Measurements from ENCODE around the gene SPC24. TPM values are rescaled to one million over a fixed set of nuclear protein-coding genes. Genes with fewer than 3 reads are reported as not detected.
"Not testable (repeated sequence)": the region's sequence is repeated elsewhere in the genome, so short reads cannot be mapped to it uniquely, and the experiment has no call there.

Gene SPC24
- total RNA-seq, 2 experiments from 2014 or later: 92.6 to 94.0 TPM

DNA sequence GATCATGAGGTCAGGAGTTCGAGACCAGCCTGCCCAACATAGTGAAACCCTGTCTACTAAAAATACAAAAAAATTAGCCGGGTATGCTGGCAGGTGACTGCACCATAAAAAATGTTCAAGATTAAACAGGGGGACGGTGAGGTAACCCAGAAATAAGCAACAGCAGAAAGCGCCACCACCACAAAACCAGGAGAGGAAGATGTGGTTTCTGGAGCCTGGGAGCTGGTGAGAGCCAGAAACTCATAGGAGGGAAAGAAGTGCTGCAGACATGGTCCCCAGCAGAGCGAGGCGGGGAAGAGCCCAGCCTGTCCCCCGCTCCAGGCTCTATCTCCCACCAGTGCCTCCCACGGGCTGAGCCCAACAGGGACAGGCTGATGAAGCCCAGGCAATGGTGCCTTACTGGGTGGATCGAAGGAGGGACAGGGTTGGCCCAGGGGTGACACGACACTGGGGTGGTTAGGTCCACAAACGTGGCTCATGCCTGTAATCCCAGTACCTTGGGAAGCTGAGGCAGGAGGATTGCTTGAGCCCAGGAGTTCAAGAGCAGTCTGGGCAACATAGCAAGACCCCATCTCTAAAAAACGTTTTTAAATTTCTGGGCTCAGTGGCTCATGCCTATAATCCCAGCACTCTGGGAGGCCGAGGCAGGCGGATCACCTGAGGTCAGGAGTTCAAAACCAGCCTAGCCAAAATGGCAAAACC, 19.0 kb downstream of the SPC24 start:
- Mint-ChIP-seq H3K27me3 (ENCODE audit: low read depth) (no peaks in the 10 kb centered on the region), H3K36me3 (ENCODE audit: low read depth) (peaks cover 21% of the 10 kb centered on the region), H3K4me3 (no peak overlapping the region), H3K4me1 (ENCODE audit: low read depth) (peaks cover 17% of the 10 kb centered on the region), H3K27ac (no peak overlapping the region), H3K9me3 (ENCODE audit: insufficient read depth) (peaks cover 3% of the 10 kb centered on the region)
- no peak for ATAC-seq
- ChIA-PET POLR2A (no interaction called here), CTCF (interaction anchor here (0.8 to 1.6 kb wide), 2 partner anchors 11 to 255 kb away, joined by 3 read pairs; no protein-coding TSS in a partner anchor)
- DNase-seq: no peak

DNA sequence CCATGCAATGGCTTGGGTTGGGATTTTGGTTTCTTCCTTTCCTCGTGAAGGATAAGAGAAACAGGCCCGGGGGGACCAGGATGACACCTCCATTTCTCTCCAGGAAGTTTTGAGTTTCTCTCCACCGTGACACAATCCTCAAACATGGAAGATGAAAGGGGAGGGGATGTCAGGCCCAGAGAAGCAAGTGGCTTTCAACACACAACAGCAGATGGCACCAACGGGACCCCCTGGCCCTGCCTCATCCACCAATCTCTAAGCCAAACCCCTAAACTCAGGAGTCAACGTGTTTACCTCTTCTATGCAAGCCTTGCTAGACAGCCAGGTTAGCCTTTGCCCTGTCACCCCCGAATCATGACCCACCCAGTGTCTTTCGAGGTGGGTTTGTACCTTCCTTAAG, 24.1 kb downstream of the SPC24 start:
- no peak for DNase-seq

DNA sequence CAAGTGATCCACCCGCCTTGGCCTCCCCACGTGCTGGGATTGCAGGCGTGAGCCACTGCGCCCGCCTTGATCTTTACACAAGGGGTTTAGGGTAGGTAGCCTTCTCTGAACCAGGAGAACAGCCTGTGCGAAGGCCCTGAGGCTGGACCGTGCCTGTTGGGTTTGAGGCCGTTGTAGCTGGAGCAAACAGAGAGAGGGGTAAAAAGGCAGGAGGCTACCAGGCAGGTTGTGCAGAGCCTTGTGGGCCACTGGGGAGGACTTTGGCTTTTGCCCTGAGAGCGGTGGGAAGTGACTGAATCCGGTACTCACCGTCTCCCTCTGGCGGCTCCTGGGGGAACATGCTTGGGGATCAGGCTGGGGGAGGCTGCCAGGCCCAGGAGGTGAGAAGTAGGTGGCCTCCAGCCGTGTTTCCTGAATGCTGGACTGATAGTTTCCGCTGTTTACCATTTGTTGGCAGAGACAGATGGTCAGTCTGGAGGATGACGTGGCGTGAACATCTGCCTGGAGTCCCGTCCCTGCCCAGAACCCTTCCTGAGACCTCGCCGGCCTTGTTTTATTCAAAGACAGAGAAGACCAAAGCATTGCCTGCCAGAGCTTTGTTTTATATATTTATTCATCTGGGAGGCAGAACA, 24.6 kb downstream of the SPC24 start:
- peak; percentile 62 for ATAC-seq
- peak; percentile 74 for DNase-seq
- Mint-ChIP-seq H3K9me3 (ENCODE audit: insufficient read depth) (peaks cover 3% of the 10 kb centered on the region), H3K4me1 (ENCODE audit: low read depth) (peaks cover 2% of the 10 kb centered on the region), H3K36me3 (ENCODE audit: low read depth) (peaks cover 57% of the 10 kb centered on the region), H3K27me3 (ENCODE audit: low read depth) (no peaks in the 10 kb centered on the region), H3K27ac (peak overlapping the region; percentile 70), H3K4me3 (no peak overlapping the region)
- CTCF ChIA-PET: interaction anchor here (1.4 kb wide), 1 partner anchor 95 kb away, joined by 9 read pairs; no protein-coding TSS in a partner anchor
- POLR2A ChIA-PET: no interaction called here

More for the DNA sequence above, 24.1 kb downstream of the SPC24 start:
- CTCF ChIA-PET: no interaction called here
- POLR2A ChIA-PET: no interaction called here
- Mint-ChIP-seq H3K27me3 (ENCODE audit: low read depth) (no peaks in the 10 kb centered on the region), H3K9me3 (ENCODE audit: insufficient read depth) (peaks cover 3% of the 10 kb centered on the region), H3K4me3 (no peak overlapping the region), H3K36me3 (ENCODE audit: low read depth) (peaks cover 52% of the 10 kb centered on the region), H3K4me1 (ENCODE audit: low read depth) (peaks cover 2% of the 10 kb centered on the region), H3K27ac (no peak overlapping the region)
- ATAC-seq: no peak

DNA sequence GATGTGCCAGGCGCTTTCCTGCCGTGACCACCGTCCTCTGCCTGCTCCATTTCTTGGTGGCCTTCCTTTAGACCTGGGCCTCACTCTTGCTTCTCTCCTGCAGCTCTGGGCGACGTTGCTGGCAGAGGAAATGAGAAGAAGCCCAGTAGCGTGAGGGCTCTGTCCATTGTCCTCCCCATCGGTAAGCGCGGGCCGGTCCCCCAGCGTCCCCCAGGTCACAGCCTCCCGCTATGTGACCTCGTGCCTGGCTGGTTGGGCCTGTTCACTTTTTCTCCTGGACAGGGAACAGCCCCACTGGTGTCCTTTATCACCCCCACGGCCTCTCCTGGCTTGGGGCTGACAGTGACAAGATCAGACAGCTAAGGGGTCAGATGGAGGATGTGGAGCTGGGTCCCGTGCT, 27.7 kb downstream of the SPC24 start:
- POLR2A ChIA-PET: no interaction called here
- ATAC-seq: no peak
- H3K4me1 Mint-ChIP-seq (ENCODE audit: low read depth): peaks cover 2% of the 10 kb centered on the region
- no peak for DNase-seq
- H3K4me3 Mint-ChIP-seq: no peak overlapping the region
- no peaks in the 10 kb centered on the region for H3K27me3 Mint-ChIP-seq (ENCODE audit: low read depth)
- peaks cover 61% of the 10 kb centered on the region for H3K36me3 Mint-ChIP-seq (ENCODE audit: low read depth)
- H3K27ac Mint-ChIP-seq: no peak overlapping the region
- H3K9me3 Mint-ChIP-seq (ENCODE audit: insufficient read depth): no peaks in the 10 kb centered on the region
- CTCF ChIA-PET: no interaction called here

DNA sequence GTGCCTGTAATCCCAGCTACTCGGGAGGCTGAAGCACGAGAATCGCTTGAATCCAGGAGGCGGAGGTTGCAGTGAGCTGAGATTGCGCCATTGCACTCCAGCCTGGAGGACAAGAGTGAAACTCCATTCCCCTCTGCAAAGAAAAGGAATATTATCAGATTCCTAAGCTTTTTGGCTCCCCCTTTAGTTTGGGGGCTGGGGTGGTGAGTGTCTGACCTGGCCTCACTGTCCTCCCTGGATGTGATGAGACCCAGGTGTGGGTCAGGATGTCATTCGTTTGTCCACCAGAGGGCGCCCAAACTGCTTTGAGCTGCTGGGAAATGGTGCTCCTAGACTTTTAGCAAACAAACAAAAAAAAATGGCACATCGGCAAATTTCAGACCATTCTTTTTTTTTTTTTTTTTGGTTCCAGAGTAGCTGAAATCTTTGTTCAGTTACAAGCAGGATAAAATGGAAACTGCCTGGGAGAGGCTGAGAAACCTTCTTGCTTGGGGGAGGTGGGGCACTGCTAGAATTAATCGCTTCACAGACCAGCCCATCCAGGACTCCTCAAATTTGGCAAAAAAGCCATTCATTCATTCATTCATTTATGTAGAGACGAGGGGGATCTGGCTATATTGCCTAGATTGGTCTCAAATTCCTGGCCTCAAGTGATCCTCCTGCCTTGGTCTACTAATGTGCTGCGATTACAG, 29.4 kb downstream of the SPC24 start:
- Mint-ChIP-seq H3K36me3 (ENCODE audit: low read depth) (peaks cover 49% of the 10 kb centered on the region), H3K27ac (no peak overlapping the region), H3K4me3 (no peak overlapping the region), H3K27me3 (ENCODE audit: low read depth) (no peaks in the 10 kb centered on the region), H3K9me3 (ENCODE audit: insufficient read depth) (no peaks in the 10 kb centered on the region), H3K4me1 (ENCODE audit: low read depth) (peaks cover 2% of the 10 kb centered on the region)
- ChIA-PET CTCF (interaction anchor here (0.6 to 3.4 kb wide), 36 partner anchors 8 to 876 kb away, joined by 3 to 40 read pairs (median 3); partner anchors contain the start of genes LDLR, SPC24 and SWSAP1), POLR2A (interaction anchor here (0.6 to 0.9 kb wide), 2 partner anchors 9 to 30 kb away, joined by 3 read pairs; no protein-coding TSS in a partner anchor)
- ATAC-seq (peak; percentile 63), DNase-seq (peak; percentile 82)

DNA sequence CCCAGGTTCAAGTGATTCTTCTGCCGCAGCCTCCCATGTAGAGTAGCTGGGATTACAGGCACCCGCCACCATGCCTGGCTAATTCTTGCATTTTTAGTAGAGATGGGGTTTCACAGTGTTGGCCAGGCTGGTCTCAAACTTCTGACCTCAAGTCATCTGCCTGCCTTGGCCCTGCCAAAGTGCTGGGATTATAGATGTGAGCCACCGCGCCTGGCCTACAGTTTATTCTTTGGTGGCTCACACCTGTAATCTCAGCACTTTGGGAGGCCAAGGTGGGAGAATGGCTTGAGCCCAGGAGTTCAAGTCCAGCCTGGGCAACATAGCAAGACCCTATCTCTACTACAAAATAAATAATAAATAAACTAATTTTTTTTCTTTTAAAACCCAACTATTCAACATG, 31.4 kb downstream of the SPC24 start:
- H3K4me3 Mint-ChIP-seq; DNase-seq; H3K27me3 Mint-ChIP-seq (ENCODE audit: low read depth); POLR2A ChIA-PET; H3K4me1 Mint-ChIP-seq (ENCODE audit: low read depth); H3K9me3 Mint-ChIP-seq (ENCODE audit: insufficient read depth); ATAC-seq; H3K27ac Mint-ChIP-seq: not testable (repeated sequence)
- peaks cover 52% of the 10 kb centered on the region for H3K36me3 Mint-ChIP-seq (ENCODE audit: low read depth)
- CTCF ChIA-PET: interaction anchor here (1.2 to 3.4 kb wide), 2 partner anchors 14 to 88 kb away, joined by 3 to 40 read pairs; no protein-coding TSS in a partner anchor

DNA sequence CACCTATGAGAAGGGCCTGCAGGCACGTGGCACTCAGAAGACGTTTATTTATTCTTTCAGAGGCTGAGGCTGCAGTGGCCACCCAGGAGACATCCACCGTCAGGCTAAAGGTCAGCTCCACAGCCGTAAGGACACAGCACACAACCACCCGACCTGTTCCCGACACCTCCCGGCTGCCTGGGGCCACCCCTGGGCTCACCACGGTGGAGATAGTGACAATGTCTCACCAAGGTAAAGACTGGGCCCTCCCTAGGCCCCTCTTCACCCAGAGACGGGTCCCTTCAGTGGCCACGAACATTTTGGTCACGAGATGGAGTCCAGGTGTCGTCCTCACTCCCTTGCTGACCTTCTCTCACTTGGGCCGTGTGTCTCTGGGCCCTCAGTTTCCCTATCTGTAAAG, 32.5 kb downstream of the SPC24 start:
- ATAC-seq: no peak
- Mint-ChIP-seq H3K9me3 (ENCODE audit: insufficient read depth) (no peaks in the 10 kb centered on the region), H3K27ac (no peak overlapping the region), H3K36me3 (ENCODE audit: low read depth) (peaks cover 56% of the 10 kb centered on the region), H3K27me3 (ENCODE audit: low read depth) (no peaks in the 10 kb centered on the region), H3K4me3 (no peak overlapping the region), H3K4me1 (ENCODE audit: low read depth) (peaks cover 2% of the 10 kb centered on the region)
- CTCF ChIA-PET: no interaction called here
- POLR2A ChIA-PET: interaction anchor here (0.7 kb wide), 1 partner anchor 30 kb away, joined by 3 read pairs; no protein-coding TSS in a partner anchor
- no peak for DNase-seq

DNA sequence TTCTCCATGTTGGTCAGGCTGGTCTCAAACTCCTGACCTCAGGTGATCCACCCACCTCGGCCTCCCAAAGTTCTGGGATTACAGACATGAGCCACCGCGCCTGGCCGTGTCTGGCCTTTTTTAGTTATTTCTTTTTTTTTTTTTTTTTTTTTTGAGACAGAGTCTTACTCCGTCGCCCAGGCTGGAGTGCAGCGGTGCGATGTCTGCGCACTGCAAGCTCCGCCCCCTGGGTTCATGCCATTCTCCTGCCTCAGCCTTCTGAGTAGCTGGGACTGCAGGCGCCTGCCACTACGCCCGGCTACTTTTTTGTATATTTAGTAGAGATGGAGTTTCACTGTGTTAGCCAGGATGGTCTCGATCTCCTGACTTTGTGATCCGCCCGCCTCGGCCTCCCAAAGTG, 33.6 kb downstream of the SPC24 start:
- POLR2A ChIA-PET; ATAC-seq; H3K4me1 Mint-ChIP-seq (ENCODE audit: low read depth); CTCF ChIA-PET; H3K9me3 Mint-ChIP-seq (ENCODE audit: insufficient read depth); H3K27me3 Mint-ChIP-seq (ENCODE audit: low read depth); H3K4me3 Mint-ChIP-seq; DNase-seq; H3K27ac Mint-ChIP-seq: not testable (repeated sequence)
- H3K36me3 Mint-ChIP-seq (ENCODE audit: low read depth): peaks cover 55% of the 10 kb centered on the region

DNA sequence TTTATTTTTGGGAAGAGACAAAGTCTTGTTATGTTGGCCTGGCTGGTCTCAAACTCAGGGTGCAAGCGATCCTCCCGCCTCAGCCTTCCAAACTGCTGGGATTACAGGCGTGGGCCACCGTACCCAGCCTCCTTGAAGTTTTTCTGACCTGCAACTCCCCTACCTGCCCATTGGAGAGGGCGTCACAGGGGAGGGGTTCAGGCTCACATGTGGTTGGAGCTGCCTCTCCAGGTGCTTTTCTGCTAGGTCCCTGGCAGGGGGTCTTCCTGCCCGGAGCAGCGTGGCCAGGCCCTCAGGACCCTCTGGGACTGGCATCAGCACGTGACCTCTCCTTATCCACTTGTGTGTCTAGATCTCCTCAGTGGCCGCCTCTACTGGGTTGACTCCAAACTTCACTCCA, 39.1 kb downstream of the SPC24 start:
- Mint-ChIP-seq H3K27ac (no peak overlapping the region), H3K36me3 (ENCODE audit: low read depth) (peaks cover 68% of the 10 kb centered on the region), H3K4me1 (ENCODE audit: low read depth) (no peaks in the 10 kb centered on the region), H3K9me3 (ENCODE audit: insufficient read depth) (no peaks in the 10 kb centered on the region), H3K4me3 (no peak overlapping the region), H3K27me3 (ENCODE audit: low read depth) (no peaks in the 10 kb centered on the region)
- CTCF ChIA-PET: interaction anchor here (0.6 kb wide), 1 partner anchor 154 kb away, joined by 4 read pairs; no protein-coding TSS in a partner anchor
- POLR2A ChIA-PET: interaction anchor here (0.6 kb wide), 1 partner anchor 48 kb away, joined by 3 read pairs; no protein-coding TSS in a partner anchor
- no peak for DNase-seq
- ATAC-seq: no peak

DNA sequence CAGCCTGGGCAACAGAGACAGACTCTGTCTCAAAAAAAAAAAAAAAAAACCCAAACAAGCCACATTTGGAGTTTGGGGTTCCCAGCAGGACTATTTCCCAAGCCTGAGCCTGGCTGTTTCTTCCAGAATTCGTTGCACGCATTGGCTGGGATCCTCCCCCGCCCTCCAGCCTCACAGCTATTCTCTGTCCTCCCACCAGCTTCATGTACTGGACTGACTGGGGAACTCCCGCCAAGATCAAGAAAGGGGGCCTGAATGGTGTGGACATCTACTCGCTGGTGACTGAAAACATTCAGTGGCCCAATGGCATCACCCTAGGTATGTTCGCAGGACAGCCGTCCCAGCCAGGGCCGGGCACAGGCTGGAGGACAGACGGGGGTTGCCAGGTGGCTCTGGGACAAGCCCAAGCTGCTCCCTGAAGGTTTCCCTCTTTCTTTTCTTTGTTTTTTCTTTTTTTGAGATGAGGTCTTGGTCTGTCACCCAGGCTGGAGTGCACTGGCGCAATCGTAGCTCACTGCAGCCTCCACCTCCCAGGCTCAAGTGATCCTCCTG, 39.6 kb downstream of the SPC24 start:
- H3K9me3 Mint-ChIP-seq (ENCODE audit: insufficient read depth): no peaks in the 10 kb centered on the region
- H3K27me3 Mint-ChIP-seq (ENCODE audit: low read depth): no peaks in the 10 kb centered on the region
- ChIA-PET CTCF (interaction anchor here (0.6 to 1.3 kb wide), 2 partner anchors 11 to 154 kb away, joined by 4 to 7 read pairs; no protein-coding TSS in a partner anchor), POLR2A (interaction anchor here (0.6 kb wide), 1 partner anchor 48 kb away, joined by 3 read pairs; no protein-coding TSS in a partner anchor)
- peaks cover 71% of the 10 kb centered on the region for H3K36me3 Mint-ChIP-seq (ENCODE audit: low read depth)
- H3K4me1 Mint-ChIP-seq (ENCODE audit: low read depth): no peaks in the 10 kb centered on the region
- no peak overlapping the region for H3K4me3 Mint-ChIP-seq
- H3K27ac Mint-ChIP-seq: no peak overlapping the region
- no peak for ATAC-seq
- DNase-seq: no peak

DNA sequence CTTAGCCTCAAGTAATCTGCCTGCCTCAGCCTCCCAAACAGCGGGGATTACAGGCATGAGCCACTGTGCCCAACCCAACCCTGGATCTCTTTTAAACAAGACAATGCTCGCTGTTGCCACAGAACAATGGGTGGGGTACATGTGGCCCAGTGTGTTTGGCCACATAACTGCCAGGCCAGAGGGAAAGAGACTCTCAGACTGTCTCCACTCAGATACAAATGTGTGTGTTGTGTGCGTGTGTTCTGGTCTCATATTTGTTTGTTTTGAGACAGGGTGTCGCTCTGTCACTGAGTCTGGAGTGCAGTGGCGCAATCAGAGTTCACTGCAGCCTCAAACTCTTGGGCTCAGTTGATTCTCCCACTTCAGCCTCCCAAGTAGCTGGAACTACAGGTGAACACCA, 40.5 kb downstream of the SPC24 start:
- Mint-ChIP-seq H3K27me3 (ENCODE audit: low read depth) (no peaks in the 10 kb centered on the region), H3K36me3 (ENCODE audit: low read depth) (peaks cover 69% of the 10 kb centered on the region), H3K4me3 (no peak overlapping the region), H3K9me3 (ENCODE audit: insufficient read depth) (no peaks in the 10 kb centered on the region), H3K4me1 (ENCODE audit: low read depth) (no peaks in the 10 kb centered on the region), H3K27ac (no peak overlapping the region)
- ChIA-PET CTCF (interaction anchor here (1.3 kb wide), 2 partner anchors 12 to 79 kb away, joined by 3 to 7 read pairs; no protein-coding TSS in a partner anchor), POLR2A (no interaction called here)
- DNase-seq: no peak
- ATAC-seq: no peak
